Measurements from ENCODE around the gene SLC12A8. TPM values are rescaled to one million over a fixed set of nuclear protein-coding genes. Genes with fewer than 3 reads are reported as not detected.

The SLC12A8 gene
- total and polyA plus RNA-seq, 9 of the 15 experiments (the other 6 are each of a cell fraction or from before 2014, with no cell fraction given): 0.04 to 0.33 (median 0.09) TPM; not detected in 4

DNA sequence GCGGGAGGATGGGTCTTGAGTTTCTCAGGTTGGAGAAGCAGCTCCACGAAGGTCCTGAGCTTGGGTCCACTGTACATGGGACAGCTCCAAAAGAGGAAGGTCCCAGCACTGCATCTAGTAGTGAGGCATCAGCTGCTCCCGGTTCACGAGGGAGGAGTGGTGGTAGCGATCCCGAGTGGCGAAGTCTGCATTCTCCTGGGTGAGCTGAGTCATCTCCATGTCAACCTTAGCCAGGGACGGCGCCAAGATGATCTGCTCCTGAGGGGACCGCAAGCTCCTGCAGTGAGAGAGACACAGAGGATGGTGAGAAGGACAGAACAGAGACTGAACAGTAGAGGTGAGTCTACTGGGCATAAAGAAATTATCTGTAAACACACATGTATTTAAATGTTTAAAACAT lies 128.8 kb downstream of the SLC12A8 start:
- in situ Hi-C loops (cut with MboI) (no loop called here), intact Hi-C loops (cut with micrococcal nuclease) (no loop called here)
- H4K20me1 ChIP-seq (replicated peaks; ENCODE audit: control insufficient read depth, insufficient read depth, low read length): no peaks in the 10 kb centered on the region
- TF ChIP-seq SOX6 (IDR thresholded peaks at IDR 0.05) (no peak), FOXJ3 (CRISPR knock-in tag; IDR thresholded peaks at IDR 0.05) (no peak), ZNF444 (CRISPR knock-in tag; IDR thresholded peaks at IDR 0.05) (no peak), GATAD2A (IDR thresholded peaks at IDR 0.05) (no peak), ZNF764 (CRISPR knock-in tag; IDR thresholded peaks at IDR 0.05; ENCODE audit: low read depth) (no peak), ZZZ3 (IDR thresholded peaks at IDR 0.05) (no peak), MEF2D (tag; conservative IDR thresholded peaks at IDR 0.05; ENCODE audit: low read depth) (no peak)
- TF ChIP-seq, protein P1, sequence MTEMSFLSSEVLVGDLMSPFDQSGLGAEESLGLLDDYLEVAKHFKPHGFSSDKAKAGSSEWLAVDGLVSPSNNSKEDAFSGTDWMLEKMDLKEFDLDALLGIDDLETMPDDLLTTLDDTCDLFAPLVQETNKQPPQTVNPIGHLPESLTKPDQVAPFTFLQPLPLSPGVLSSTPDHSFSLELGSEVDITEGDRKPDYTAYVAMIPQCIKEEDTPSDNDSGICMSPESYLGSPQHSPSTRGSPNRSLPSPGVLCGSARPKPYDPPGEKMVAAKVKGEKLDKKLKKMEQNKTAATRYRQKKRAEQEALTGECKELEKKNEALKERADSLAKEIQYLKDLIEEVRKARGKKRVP (CRISPR knock-in tag; IDR thresholded peaks at IDR 0.05): no peak
- TF ChIP-seq, protein P2, sequence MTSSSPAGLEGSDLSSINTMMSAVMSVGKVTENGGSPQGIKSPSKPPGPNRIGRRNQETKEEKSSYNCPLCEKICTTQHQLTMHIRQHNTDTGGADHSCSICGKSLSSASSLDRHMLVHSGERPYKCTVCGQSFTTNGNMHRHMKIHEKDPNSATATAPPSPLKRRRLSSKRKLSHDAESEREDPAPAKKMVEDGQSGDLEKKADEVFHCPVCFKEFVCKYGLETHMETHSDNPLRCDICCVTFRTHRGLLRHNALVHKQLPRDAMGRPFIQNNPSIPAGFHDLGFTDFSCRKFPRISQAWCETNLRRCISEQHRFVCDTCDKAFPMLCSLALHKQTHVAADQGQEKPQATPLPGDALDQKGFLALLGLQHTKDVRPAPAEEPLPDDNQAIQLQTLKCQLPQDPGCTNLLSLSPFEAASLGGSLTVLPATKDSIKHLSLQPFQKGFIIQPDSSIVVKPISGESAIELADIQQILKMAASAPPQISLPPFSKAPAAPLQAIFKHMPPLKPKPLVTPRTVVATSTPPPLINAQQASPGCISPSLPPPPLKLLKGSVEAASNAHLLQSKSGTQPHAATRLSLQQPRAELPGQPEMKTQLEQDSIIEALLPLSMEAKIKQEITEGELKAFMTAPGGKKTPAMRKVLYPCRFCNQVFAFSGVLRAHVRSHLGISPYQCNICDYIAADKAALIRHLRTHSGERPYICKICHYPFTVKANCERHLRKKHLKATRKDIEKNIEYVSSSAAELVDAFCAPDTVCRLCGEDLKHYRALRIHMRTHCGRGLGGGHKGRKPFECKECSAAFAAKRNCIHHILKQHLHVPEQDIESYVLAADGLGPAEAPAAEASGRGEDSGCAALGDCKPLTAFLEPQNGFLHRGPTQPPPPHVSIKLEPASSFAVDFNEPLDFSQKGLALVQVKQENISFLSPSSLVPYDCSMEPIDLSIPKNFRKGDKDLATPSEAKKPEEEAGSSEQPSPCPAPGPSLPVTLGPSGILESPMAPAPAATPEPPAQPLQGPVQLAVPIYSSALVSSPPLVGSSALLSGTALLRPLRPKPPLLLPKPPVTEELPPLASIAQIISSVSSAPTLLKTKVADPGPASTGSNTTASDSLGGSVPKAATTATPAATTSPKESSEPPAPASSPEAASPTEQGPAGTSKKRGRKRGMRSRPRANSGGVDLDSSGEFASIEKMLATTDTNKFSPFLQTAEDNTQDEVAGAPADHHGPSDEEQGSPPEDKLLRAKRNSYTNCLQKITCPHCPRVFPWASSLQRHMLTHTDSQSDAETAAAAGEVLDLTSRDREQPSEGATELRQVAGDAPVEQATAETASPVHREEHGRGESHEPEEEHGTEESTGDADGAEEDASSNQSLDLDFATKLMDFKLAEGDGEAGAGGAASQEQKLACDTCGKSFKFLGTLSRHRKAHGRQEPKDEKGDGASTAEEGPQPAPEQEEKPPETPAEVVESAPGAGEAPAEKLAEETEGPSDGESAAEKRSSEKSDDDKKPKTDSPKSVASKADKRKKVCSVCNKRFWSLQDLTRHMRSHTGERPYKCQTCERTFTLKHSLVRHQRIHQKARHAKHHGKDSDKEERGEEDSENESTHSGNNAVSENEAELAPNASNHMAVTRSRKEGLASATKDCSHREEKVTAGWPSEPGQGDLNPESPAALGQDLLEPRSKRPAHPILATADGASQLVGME (CRISPR knock-in tag; IDR thresholded peaks at IDR 0.05): no peak
- TF ChIP-seq, protein P3, sequence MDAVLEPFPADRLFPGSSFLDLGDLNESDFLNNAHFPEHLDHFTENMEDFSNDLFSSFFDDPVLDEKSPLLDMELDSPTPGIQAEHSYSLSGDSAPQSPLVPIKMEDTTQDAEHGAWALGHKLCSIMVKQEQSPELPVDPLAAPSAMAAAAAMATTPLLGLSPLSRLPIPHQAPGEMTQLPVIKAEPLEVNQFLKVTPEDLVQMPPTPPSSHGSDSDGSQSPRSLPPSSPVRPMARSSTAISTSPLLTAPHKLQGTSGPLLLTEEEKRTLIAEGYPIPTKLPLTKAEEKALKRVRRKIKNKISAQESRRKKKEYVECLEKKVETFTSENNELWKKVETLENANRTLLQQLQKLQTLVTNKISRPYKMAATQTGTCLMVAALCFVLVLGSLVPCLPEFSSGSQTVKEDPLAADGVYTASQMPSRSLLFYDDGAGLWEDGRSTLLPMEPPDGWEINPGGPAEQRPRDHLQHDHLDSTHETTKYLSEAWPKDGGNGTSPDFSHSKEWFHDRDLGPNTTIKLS (IDR thresholded peaks at IDR 0.05; ENCODE audit: borderline replicate concordance, low read depth): no peak
- WGBS (ENCODE audit: insufficient coverage, low coverage, missing lambda C conversion rate): 1% methylated on average over 9 of the region's 10 CpGs
- BruUV-seq (replicated peaks): no TSS peak
- FAIRE-seq (no peak), DNase-seq (ENCODE audit: extremely low read depth in 1 of 4, low spot score in 3 of 4) (no peak), ATAC-seq (no peak)
- H3K79me2 ChIP-seq (ENCODE audit: control insufficient read depth, insufficient read depth, low read length): no peaks in the 10 kb centered on the region
- no peak overlapping the region for H3K4me2 ChIP-seq (ENCODE audit: insufficient read depth, low read length)
- H2AFZ ChIP-seq (ENCODE audit: low read depth, low read length): no peak overlapping the region
- H3K9me1 ChIP-seq (ENCODE audit: control insufficient read depth, insufficient read depth, low read length): no peaks in the 10 kb centered on the region
- H3K4me1 ChIP-seq (replicated peaks in 1 of 2; ENCODE audit: control insufficient read depth in 2 of 2, insufficient read depth in 2 of 2, low read length in 2 of 2): no peaks in the 10 kb centered on the region
- no peak overlapping the region for H3K27ac ChIP-seq (ENCODE audit: extremely low read depth, low read depth, low read length)
- no peak overlapping the region for H3K4me3 ChIP-seq
- ChIA-PET POLR2A (no interaction called here), CTCF (ENCODE audit: low intra/inter-chr PET ratio) (no interaction called here)
- no peaks in the 10 kb centered on the region for H3K36me3 ChIP-seq (ENCODE audit: control insufficient read depth, insufficient read depth, low read length)
- peaks cover 0 to 8% of the 10 kb centered on the region in 2 experiments; a peak in 2 of 5 replicates for H3K27me3 ChIP-seq (ENCODE audit: control insufficient read depth in 2 of 2, insufficient read depth in 2 of 2, low read length in 2 of 2)
- no peak overlapping the region for H3K9ac ChIP-seq (ENCODE audit: insufficient read depth in 1 of 2, low read depth in 2 of 2, low read length in 2 of 2)
- H3K9me3 ChIP-seq (replicated peaks; ENCODE audit: control insufficient read depth, insufficient read depth, low read depth, low read length): no peaks in the 10 kb centered on the region
